SU-DHL-6 (cell line): ENCODE measurements around the gene LCE1C.

Experiments
- CTCF ChIP-seq: fragments of 200-600 bp; sonication (generic); IDR thresholded peaks from one replicate; pipeline ENCODE4 v1.5.1; 2017; ENCODE audit warnings: antibody characterized with exemption, mild to moderate bottlenecking, low read length, moderate library complexity; ENCODE audit not compliant: insufficient read depth, poor library complexity, severe bottlenecking
- EZH2phosphoT487 ChIP-seq: fragments of 200-600 bp; sonication (generic), shearing (Covaris generic); conservative IDR thresholded peaks from 2 replicates; pipeline ENCODE4 v1.6.1; 2018; ENCODE audit warnings: mild to moderate bottlenecking, antibody characterized with exemption, low read length, moderate library complexity, mixed read lengths

GRCh38 chr1:152786077-152786476 lies 20.4 kb downstream of the LCE1C start, which contains the start of gene LCE1E:
- TF ChIP-seq CTCF (no peak), EZH2phosphoT487 (no peak)
